OCI-LY3 (cell line): Measurements from ENCODE around the gene SLC20A1.
A peak's percentile ranks its signal among the peaks of the same experiment; 100 is the strongest.

Source experiments
- H2AFZ ChIP-seq: fragments of 200-600, 300-600 bp; shearing (Covaris generic); 2 replicates; pipeline ENCODE4 v1.6.0; 2014; ENCODE audit warnings: antibody characterized with exemption, low read depth, low read length
- H3K27ac ChIP-seq: fragments of 200-600, 300-600 bp; sonication (generic); 2 replicates; pipeline ENCODE4 v1.5.1; 2014; ENCODE audit warnings: mild to moderate bottlenecking, low read length, moderate library complexity, mixed read lengths
- H3K27me3 ChIP-seq: fragments of 200-600, 300-600 bp; sonication (generic); 2 replicates; pipeline ENCODE4 v1.6.1; 2014; ENCODE audit warnings: low read depth, low read length, mixed read lengths
- H3K36me3 ChIP-seq: fragments of 200-600, 300-600 bp; sonication (generic); replicated peaks from 2 replicates; pipeline ENCODE3; 2014; ENCODE audit warnings: low read depth, low read length, mixed read lengths
- H3K4me1 ChIP-seq: fragments of 300-600, 200-600 bp; sonication (generic); 2 replicates; pipeline ENCODE4 v1.6.1; 2014; ENCODE audit warnings: low read length, mixed read lengths
- H3K4me2 ChIP-seq: fragments of 200-600, 300-600 bp; sonication (generic); 2 replicates; pipeline ENCODE4 v1.6.1; 2014; ENCODE audit warnings: low read length, mixed read lengths
- H3K4me3 ChIP-seq: fragments of 300-600, 200-600 bp; sonication (generic); 2 replicates; pipeline ENCODE4 v1.5.1; 2014; ENCODE audit warnings: antibody characterized with exemption, mild to moderate bottlenecking, low read length, moderate library complexity
- H3K79me2 ChIP-seq: fragments of 300-600, 200-600 bp; shearing (Covaris generic); 2 replicates; pipeline ENCODE4 v1.6.1; 2014; ENCODE audit warnings: mild to moderate bottlenecking, low read length, mixed read lengths
- H3K9ac ChIP-seq: fragments of 300-600, 200-600 bp; shearing (Covaris generic); 2 replicates; pipeline ENCODE4 v1.6.0; 2014; ENCODE audit warnings: mild to moderate bottlenecking, low read length, moderate library complexity
- H3K9me3 ChIP-seq: fragments of 200-600, 300-600 bp; shearing (Covaris generic); 2 replicates; pipeline ENCODE4 v1.6.1; 2014; ENCODE audit warnings: low read length, mixed read lengths; ENCODE audit not compliant: insufficient read depth
- H4K20me1 ChIP-seq: fragments of 200-600, 300-600 bp; sonication (generic); 2 replicates; pipeline ENCODE4 v1.6.1; 2016; ENCODE audit warnings: low read length, mixed read lengths; ENCODE audit not compliant: insufficient read depth
- EZH2phosphoT487 ChIP-seq: fragments of 200-600 bp; shearing (Covaris generic); IDR thresholded peaks from 2 replicates; pipeline ENCODE4 v1.6.1; 2018; ENCODE audit warnings: antibody characterized with exemption, mixed run types, low read depth
- TF ChIP-seq, protein P1 (sequence below): fragments of 200-600, 300-600 bp; sonication (generic); IDR thresholded peaks from 2 replicates; pipeline ENCODE4 v1.5.1; 2014; ENCODE audit warnings: antibody characterized with exemption, low read length, low read depth

The SLC20A1 gene

DNA sequence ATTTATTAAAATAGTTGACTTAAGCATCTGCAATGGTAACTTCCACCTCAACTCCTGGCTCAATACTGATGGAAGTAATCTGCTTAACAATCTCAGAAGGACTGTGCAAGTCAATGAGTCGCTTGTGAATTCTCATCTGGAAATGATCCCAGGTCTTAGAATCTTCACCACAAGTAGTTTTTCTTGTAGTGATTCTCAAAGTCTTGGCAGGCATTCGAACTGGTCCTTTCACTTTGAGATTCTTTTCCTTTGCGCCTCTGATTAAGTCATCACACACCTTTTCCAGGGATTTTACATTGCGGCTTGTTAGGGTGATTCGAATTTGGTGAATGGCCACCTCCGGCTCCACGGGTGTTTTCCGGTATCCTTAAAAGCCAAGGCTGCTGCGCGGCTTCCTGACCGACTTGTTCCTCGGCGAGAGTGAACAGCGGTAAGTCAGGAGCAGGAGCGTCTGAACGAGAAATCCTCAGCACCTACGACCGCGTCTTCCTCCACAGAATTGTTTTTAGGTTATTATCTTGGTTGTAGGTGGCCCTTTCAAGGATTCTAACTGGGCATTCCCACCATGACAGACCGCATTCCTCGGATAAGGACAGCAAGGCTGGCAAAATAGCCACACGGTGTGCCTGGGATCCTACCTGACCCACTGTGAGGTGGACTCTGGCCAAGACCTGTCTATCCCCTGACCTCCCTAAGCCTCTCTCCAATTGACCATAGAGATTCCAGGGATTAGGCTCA lies 23.8 kb upstream of the SLC20A1 start:
- H3K4me3 ChIP-seq, result no peak overlapping the region
- H3K9ac ChIP-seq, result no peak overlapping the region
- no peaks in the 10 kb centered on the region for H4K20me1 ChIP-seq
- no peaks in the 10 kb centered on the region for H3K27me3 ChIP-seq
- no peak overlapping the region for H3K27ac ChIP-seq
- no peak overlapping the region for H2AFZ ChIP-seq
- no peak for TF ChIP-seq EZH2phosphoT487
- TF ChIP-seq, protein P1, sequence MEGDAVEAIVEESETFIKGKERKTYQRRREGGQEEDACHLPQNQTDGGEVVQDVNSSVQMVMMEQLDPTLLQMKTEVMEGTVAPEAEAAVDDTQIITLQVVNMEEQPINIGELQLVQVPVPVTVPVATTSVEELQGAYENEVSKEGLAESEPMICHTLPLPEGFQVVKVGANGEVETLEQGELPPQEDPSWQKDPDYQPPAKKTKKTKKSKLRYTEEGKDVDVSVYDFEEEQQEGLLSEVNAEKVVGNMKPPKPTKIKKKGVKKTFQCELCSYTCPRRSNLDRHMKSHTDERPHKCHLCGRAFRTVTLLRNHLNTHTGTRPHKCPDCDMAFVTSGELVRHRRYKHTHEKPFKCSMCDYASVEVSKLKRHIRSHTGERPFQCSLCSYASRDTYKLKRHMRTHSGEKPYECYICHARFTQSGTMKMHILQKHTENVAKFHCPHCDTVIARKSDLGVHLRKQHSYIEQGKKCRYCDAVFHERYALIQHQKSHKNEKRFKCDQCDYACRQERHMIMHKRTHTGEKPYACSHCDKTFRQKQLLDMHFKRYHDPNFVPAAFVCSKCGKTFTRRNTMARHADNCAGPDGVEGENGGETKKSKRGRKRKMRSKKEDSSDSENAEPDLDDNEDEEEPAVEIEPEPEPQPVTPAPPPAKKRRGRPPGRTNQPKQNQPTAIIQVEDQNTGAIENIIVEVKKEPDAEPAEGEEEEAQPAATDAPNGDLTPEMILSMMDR, result no peak
- H3K4me2 ChIP-seq, result no peak overlapping the region
- no peaks in the 10 kb centered on the region for H3K79me2 ChIP-seq
- H3K4me1 ChIP-seq, result peaks cover 14% of the 10 kb centered on the region
- H3K9me3 ChIP-seq, result no peaks in the 10 kb centered on the region
- no peaks in the 10 kb centered on the region for H3K36me3 ChIP-seq

DNA sequence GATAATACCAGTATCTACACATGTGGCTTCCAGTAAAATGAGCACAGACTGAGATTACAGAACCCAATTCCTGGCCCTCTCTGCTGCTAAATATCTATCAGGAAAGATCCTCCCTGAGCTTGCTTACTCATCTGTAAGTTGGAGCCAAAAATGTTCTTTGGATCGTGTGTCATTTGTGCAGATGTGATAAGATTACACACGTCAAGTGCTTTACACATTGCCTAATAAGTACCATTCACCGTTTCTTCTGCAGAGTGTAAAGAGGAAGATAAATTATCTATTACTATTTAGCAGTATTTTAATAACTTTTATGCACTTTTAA lies 23.2 kb upstream of the SLC20A1 start:
- Histone ChIP-seq H4K20me1 (no peaks in the 10 kb centered on the region), H3K4me1 (peaks cover 17% of the 10 kb centered on the region), H3K9ac (no peak overlapping the region), H3K36me3 (no peaks in the 10 kb centered on the region), H3K79me2 (no peaks in the 10 kb centered on the region), H3K27me3 (no peaks in the 10 kb centered on the region), H3K27ac (no peak overlapping the region), H3K9me3 (no peaks in the 10 kb centered on the region), H3K4me2 (no peak overlapping the region), H2AFZ (no peak overlapping the region), H3K4me3 (no peak overlapping the region)
- no peak for TF ChIP-seq EZH2phosphoT487
- TF ChIP-seq, protein P1, result no peak

DNA sequence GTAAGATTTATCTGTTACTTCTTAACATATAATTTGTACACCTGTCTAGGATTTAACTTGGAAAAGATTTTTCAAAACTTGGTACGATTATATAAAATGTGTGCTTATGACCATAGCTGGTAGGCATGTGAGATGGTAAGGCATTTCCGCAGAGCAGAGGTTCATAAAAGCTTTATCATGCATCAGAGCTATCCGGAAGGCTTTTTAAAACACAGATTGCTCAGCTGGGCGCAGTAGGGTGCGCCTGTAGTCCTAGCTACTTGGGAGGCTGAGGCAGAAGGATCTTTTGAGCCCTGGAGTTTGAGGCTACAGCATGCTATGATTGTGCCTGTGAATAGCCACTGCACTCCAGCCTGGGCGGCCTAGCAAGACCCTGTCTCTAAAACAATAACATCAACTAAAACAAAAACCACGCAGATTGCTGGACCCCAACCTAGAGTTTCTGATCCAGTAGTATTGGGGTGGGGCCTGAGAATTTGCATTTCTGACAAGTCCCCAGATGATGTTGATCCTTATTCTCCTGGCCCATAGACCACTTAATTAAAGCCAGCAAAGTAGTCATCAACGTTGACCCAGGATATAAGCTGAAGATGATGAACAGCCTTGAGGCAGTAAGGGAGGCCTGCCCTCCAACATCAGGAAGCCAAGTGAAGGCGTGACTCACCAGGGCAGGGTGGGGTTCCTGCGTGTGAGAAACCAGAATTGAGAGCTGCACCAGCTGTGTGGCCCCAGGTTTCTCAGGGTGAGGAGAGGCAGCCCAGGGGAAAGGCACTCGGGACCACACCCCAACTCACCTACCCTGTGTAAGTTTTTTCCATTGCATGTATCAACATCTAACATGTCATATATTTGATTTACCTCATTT lies 21.6 kb upstream of the SLC20A1 start:
- Histone ChIP-seq H3K4me2 (no peak overlapping the region), H3K4me3 (no peak overlapping the region), H3K27ac (no peak overlapping the region), H3K4me1 (peaks cover 17% of the 10 kb centered on the region), H4K20me1 (no peaks in the 10 kb centered on the region), H3K9me3 (no peaks in the 10 kb centered on the region), H2AFZ (no peak overlapping the region), H3K9ac (no peak overlapping the region), H3K79me2 (no peaks in the 10 kb centered on the region), H3K36me3 (no peaks in the 10 kb centered on the region), H3K27me3 (peaks cover 2% of the 10 kb centered on the region)
- no peak for TF ChIP-seq EZH2phosphoT487
- TF ChIP-seq, protein P1, result no peak

DNA sequence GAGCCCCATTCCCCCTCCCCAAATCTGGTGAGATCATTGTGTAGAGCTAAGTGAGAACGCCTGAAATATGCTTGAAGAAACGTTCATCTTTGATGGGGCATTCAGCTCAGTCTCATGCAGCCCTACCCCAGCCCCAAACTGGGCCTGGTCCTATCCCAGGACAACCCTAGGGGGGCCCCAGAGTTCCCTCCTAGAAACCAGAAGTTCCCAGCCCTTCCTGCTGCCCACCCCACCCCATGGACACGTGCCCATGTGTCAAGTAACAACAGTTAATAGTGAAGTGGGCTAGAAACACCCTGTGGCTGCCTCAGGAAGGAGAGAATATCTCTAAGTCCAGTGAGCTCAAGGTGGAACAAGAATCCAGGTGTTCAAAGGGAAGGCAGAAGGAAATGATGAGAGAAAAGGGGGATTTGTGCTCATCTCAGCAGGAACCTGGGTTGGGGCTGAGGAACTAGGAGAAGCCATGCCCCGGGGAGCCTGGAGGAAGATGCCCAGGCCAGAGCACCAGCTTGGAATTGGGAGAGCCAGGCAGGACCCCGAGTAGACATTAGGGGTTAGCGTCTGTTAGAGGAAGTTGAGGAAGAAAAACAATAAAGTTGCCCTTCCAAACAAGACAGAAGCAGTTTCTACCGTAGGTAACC lies 20.1 kb upstream of the SLC20A1 start:
- no peak for TF ChIP-seq EZH2phosphoT487
- TF ChIP-seq, protein P1, result no peak
- Histone ChIP-seq H3K4me1 (peaks cover 21% of the 10 kb centered on the region), H3K4me2 (peak overlapping the region; percentile 90; the same call in 1 of the 2 replicates), H2AFZ (peak overlapping the region; percentile 2; the same call in 1 of the 2 replicates), H3K4me3 (no peak overlapping the region), H3K36me3 (no peaks in the 10 kb centered on the region), H3K79me2 (no peaks in the 10 kb centered on the region), H3K27ac (no peak overlapping the region), H3K9ac (0 out of 2 replicates have a peak overlapping the region, but pooled peaks have one; percentile 43), H4K20me1 (no peaks in the 10 kb centered on the region), H3K9me3 (no peaks in the 10 kb centered on the region), H3K27me3 (peaks cover 16% of the 10 kb centered on the region)
